ENCODE measurements around the gene NGDN.

GRCh38 chr14:23481362-23481970, 12.0 kb downstream of the NGDN start:
- TF ChIP-seq YY1 (IDR thresholded peaks at IDR 0.05) (no peak), JUND (IDR thresholded peaks at IDR 0.05) (no peak), HNF4G (IDR thresholded peaks at IDR 0.05) (no peak), TAF1 (conservative IDR thresholded peaks at IDR 0.05) (no peak)
- TF ChIP-seq, protein P1, sequence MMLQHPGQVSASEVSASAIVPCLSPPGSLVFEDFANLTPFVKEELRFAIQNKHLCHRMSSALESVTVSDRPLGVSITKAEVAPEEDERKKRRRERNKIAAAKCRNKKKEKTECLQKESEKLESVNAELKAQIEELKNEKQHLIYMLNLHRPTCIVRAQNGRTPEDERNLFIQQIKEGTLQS (IDR thresholded peaks at IDR 0.05), result no peak
- TF ChIP-seq, protein P2, sequence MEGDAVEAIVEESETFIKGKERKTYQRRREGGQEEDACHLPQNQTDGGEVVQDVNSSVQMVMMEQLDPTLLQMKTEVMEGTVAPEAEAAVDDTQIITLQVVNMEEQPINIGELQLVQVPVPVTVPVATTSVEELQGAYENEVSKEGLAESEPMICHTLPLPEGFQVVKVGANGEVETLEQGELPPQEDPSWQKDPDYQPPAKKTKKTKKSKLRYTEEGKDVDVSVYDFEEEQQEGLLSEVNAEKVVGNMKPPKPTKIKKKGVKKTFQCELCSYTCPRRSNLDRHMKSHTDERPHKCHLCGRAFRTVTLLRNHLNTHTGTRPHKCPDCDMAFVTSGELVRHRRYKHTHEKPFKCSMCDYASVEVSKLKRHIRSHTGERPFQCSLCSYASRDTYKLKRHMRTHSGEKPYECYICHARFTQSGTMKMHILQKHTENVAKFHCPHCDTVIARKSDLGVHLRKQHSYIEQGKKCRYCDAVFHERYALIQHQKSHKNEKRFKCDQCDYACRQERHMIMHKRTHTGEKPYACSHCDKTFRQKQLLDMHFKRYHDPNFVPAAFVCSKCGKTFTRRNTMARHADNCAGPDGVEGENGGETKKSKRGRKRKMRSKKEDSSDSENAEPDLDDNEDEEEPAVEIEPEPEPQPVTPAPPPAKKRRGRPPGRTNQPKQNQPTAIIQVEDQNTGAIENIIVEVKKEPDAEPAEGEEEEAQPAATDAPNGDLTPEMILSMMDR (IDR thresholded peaks at IDR 0.05; ENCODE audit: low read depth, low read length, missing input control), result no peak
- TF ChIP-seq, protein P3, sequence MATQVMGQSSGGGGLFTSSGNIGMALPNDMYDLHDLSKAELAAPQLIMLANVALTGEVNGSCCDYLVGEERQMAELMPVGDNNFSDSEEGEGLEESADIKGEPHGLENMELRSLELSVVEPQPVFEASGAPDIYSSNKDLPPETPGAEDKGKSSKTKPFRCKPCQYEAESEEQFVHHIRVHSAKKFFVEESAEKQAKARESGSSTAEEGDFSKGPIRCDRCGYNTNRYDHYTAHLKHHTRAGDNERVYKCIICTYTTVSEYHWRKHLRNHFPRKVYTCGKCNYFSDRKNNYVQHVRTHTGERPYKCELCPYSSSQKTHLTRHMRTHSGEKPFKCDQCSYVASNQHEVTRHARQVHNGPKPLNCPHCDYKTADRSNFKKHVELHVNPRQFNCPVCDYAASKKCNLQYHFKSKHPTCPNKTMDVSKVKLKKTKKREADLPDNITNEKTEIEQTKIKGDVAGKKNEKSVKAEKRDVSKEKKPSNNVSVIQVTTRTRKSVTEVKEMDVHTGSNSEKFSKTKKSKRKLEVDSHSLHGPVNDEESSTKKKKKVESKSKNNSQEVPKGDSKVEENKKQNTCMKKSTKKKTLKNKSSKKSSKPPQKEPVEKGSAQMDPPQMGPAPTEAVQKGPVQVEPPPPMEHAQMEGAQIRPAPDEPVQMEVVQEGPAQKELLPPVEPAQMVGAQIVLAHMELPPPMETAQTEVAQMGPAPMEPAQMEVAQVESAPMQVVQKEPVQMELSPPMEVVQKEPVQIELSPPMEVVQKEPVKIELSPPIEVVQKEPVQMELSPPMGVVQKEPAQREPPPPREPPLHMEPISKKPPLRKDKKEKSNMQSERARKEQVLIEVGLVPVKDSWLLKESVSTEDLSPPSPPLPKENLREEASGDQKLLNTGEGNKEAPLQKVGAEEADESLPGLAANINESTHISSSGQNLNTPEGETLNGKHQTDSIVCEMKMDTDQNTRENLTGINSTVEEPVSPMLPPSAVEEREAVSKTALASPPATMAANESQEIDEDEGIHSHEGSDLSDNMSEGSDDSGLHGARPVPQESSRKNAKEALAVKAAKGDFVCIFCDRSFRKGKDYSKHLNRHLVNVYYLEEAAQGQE (IDR thresholded peaks at IDR 0.05), result peak; percentile 98

Data from liver (tissue), 3 donors.